GM18870 (cell line): Measurements from ENCODE around the gene CCNG2.
A peak's percentile ranks its signal among the peaks of the same experiment; 100 is the strongest.

Experiments
- ATAC-seq: cut with Tn5 transposase; IDR thresholded peaks from one replicate; pipeline ENCODE4 v1.9.1; 2021; ENCODE audit warnings: moderate library complexity; ENCODE audit not compliant: unreplicated experiment

Gene CCNG2

DNA sequence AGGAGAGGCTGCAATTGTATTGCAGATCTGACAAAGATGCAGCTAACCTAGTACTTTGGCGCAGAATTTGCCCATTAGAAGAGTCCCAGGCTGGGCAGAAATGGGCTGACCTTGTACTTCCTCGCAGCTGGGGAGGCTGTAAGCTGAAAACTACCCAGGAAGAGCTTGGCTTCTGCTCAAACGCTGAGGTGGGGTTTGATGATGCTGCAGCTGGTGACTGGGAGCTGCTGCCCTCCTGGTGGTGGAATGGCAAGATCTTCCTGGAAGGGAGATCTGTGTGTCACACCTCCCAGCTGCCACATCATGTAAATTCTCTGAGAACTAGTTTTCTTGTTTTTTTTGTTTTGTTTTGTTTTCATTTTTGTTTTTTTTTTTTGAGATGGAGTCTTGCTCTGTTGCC lies 17.4 kb downstream of the CCNG2 start:
- ATAC-seq = no peak

DNA sequence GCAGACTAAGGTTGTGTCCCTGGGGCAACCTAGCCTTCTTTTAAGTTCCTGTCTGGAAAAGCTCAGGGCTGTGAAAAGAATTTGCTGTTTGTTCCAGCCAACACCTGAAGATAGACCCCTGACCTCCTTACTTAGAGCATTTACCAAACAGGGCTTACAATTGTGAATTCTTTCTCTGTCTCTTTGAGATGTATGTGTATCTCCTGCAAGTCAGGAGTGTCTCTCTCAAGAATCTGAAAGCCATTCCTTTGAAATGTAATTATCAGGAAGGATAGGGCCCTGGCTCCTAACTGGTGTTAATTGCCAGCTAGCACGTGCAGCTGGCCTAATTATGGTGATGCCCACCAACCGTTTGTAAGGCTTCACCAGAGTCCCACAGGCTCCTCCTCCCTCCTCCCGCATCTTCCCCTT lies 18.2 kb downstream of the CCNG2 start:
- ATAC-seq = no peak

DNA sequence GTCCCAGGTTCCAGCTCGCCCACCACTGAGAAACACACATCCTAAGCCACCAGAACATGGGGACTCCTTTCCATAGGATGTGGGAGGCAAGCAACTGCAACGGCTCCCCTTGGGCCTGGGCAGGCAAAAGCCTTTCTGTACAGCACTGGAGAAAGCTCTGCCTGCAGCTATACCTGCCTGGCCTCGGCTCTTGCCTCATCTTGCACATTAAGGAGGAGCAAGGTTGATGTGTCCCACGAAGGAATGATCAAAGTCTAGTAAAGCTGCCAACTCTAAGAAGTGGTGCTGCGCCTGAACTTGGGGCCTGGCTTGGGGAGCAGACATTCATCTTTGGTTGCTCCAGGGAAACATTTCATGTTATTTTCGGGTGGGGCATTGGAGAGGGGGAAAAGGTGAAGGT lies 19.6 kb downstream of the CCNG2 start:
- ATAC-seq = no peak

GRCh38 chr4:77177199-77177598 lies 20.2 kb downstream of the CCNG2 start:
- no peak for ATAC-seq

DNA sequence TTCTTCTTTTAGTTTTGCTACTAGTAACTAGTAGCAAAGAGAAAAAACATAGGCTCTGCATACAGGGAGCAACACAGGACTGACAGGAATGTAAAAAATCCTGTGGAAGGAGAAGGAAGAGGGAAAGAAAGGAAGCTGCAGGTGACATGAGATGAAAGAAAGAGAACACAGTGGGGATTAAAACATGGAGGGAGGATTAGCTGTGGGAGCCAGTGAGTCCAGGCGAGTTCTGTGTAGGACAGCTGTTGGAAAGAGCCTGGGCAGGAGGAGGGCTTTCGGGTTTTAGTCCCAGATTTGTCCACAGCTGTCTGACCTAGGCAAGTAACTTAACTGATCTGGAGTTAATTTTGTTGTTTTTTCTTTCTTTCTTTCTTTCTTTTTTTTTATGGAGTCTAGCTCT lies 21.6 kb downstream of the CCNG2 start:
- ATAC-seq = no peak

- no peak for ATAC-seq
These were observed 22.5 kb downstream of the CCNG2 start for GRCh38 chr4:77179519-77179918.

DNA sequence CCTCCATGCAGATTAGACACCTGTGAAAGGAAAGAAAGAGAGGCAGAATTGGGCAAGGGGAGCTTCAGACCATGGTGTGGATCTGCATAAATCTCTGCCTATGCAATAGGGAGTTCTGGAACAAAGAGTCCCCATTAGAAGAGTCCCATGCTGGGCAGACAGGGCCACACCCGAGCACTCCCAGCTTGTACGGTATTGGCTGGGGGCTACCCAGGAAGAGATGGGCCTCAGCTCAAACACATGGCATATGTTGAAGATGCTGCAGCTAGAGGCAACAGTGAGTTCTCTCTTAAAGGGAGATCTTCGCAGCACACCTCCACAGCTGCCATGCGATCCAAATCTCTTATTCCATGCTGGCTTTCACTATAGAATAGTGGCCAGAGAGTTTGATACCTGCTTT lies 24.7 kb downstream of the CCNG2 start:
- no peak for ATAC-seq

GRCh38 chr4:77183777-77184420 lies 26.9 kb downstream of the CCNG2 start:
- no peak for ATAC-seq

DNA sequence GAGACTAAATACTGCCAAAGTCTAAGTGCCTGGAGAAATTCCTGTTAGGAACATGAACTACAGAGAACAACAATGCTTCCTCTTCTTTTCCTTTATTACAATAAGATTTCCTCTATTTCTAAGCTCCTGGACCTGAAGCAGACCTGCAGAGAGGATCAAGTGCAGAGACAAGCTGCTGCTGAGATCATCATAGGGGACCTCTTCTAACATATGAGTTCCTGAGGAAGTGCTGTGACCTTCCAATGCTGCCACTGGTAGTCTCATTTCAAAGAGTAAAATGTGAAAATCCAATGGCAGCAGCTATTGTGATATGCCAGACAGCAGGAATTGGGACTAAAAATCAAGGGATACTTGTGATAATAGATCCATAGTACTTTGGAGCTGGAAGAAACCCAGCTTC lies 28.0 kb downstream of the CCNG2 start:
- ATAC-seq = no peak

DNA sequence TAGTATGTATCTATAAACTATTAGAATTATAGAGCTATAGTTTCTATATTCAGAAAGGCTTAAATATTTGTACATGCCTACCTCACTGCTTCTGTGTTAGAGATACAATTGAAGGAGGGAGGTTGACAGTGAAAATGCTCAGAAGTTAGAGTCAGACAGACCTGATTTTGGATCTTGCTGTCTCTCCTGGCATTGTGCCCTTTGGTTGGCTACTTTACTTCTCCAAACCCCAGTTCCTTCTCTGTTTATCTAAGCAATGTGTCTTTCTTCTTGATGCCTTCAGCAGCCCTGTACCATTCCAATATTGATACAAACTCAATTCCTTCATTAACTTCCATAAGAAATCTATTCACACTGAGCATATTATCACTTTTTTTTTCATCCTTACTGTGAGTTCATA lies 28.7 kb downstream of the CCNG2 start:
- ATAC-seq = no peak

DNA sequence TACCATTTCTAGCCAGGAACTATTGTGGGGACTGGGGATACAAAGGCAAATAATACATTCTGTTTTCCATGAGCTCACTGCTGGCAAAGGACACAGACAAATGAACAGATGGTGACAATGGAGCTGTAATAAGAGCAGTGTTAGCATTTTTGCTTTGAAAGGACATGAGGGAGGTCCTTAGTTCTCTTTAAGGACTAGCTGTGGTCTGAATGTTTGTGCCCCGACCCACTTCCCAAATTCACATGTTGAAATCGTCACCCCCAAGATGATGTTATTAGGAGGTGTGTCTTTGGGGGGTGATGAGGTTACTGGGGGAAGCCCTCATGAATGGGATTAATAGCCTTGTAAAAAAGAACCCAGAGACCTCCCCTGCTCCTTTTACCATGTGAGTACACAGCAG lies 30.3 kb downstream of the CCNG2 start:
- no peak for ATAC-seq

DNA sequence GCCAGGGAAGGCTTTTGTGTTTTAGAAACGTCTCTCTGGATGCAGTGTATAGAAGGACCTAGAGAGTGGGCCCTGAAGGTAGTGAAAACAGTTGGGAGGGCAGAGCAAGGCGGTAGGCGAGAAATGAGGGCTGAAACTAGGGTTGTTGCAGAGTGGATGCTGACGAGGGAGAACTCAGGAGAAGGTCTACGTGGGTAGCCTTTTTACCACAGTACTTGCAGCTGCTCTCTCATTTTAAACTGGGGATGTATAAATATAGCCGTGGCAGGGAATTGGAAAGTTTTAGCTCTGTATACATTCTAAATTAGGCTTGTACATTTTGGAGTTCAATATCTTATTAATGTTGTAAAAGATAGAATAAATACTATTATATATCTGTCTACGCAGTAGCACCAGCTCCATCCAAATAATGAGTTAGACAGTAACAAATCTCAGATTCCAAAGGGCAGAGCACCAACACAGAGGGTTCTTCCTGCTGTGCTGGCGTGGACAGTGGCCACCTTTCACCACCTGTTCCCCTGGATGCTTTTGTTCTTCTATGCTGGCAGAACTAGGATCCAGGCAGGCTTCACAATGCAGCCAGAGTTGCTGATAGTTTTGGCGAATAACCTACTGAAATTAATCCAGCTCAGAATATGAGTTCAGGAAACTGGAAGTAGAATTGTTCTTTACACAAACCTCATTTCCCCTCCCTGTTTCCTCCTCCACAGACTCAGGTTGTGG lies 31.7 kb downstream of the CCNG2 start:
- ATAC-seq = no peak

DNA sequence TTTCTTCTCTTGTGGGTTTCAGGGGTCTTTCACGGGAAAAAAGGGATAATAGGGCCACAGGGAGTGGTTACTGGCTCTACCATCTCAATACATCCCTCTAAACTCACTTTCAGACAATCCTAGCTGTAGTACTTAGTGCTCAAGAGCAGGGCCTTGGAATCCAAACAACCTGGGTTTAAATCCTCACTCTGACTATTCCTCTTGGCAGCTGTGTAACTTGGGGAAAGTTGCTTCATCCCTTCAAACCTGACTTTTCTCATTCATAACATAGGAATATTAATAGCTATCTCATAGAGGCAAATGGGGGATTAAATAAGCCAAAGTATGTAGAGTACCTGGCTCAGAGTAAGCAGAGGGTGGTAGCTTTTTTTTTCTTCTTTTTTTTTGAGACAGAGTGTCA lies 32.4 kb downstream of the CCNG2 start:
- ATAC-seq = no peak

DNA sequence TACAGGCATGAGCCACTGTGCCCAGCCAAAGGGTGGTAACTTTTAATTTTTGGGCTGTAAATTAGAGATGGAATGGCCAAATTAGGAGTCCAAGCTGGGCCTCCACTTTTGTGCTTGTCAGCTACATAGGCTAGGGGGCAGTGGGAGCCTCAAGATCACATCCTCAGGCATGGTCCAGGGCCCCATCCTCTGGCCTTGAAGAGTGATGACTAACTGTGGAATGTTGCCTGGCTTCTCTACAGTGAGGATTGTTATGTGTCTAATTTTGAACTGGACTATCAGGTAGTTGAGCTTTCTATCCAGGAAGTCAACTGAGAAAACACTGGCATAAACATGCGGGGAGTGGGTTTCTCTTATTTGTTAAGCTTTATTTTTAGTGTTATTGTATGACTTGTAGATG lies 33.0 kb downstream of the CCNG2 start:
- ATAC-seq = no peak

DNA sequence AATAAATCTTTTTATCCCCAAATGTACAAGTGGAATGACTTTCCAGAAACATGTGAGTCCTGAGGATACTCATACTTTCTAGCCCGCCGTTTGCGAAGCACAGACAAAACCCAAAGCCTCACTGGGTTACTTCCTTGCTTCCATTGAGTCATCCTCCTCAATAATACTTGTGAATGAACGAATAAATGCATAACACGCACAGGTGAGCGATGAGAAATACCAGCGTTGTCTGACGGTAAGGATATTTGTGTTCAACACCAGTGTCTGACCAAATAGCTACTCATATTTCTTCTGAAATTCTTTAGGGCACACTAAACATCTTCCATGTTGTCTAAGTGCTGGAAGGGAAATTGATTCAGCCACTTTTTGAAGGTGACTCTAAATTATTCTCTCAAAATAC lies 36.0 kb downstream of the CCNG2 start:
- ATAC-seq = no peak

GRCh38 chr4:77193511-77194102 lies 36.6 kb downstream of the CCNG2 start:
- peak; percentile 85 for ATAC-seq

GRCh38 chr4:77194366-77194765 lies 37.4 kb downstream of the CCNG2 start:
- ATAC-seq = no peak

DNA sequence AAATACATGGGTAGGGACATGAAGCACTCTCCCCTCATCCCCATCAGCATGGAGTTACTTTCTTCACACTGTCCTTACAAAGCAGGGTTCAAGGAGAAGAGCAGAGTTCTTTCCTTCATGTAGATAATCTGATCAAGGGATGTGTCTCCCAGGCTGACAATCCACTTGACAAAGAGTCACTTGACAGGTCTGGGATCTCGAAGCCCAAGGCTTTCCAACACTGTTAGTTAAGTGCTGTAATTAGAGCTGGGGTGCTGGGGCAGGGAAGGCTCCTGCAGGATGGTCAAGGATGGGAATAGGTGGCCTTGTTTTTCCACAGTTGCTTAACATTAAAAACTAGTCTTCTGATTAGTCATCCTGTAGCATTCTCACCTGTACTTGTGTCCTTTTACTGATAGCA lies 38.0 kb downstream of the CCNG2 start:
- no peak for ATAC-seq

- peak; percentile 37 for ATAC-seq
These were observed 39.9 kb downstream of the CCNG2 start for GRCh38 chr4:77196866-77197265.

- ATAC-seq = no peak
These were observed 40.4 kb downstream of the CCNG2 start for GRCh38 chr4:77197361-77197760.

DNA sequence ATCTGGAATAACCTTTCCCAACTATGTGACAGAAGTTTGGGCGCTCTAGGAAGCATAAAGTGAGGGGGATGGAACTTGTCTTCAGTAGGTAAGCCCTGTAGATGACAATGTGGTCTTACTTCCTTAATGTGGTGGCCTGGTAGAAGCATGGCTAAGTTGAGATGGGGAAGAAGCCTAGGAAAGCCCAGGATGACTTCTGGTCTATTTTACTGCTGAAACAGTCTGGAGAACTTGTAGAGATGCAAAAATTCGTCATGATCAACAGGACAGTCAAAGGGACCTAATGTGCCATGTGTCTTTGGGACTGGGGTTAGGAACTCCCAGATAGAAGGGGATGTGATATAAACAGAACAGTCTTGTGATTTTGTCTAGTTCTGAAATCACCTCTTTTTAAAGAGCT lies 40.8 kb downstream of the CCNG2 start:
- no peak for ATAC-seq

- ATAC-seq = no peak
These were observed 42.3 kb downstream of the CCNG2 start for GRCh38 chr4:77199276-77199675.
